ENCODE data around the gene RGS13. TPM values are rescaled to one million over a fixed set of nuclear protein-coding genes. Genes with fewer than 3 reads are reported as not detected.

The RGS13 gene
- total and polyA plus RNA-seq, 10 of the 15 experiments (the other 5 are each of a cell fraction or from before 2014, with no cell fraction given): 0.23 to 16.0 (median 0.36) TPM; not detected in 1

DNA sequence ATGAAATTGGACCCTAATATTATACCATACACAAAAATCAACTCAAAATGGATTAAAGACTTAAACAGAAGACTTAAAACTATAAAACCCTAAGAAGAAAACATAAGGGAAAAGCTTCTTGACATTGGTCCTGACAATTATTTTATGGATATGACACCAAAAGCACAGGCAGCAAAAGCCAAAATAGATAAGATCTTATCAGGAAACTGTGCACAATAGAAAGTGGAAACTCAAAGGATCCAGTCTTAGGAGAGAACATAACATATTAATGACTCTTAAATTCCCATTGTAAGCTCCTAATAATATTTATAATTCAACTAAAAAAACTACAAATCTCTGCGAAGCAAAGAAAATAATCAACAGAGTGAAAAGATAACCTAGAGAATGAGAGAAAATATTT lies 39.8 kb downstream of the RGS13 start:
- SMC1A ChIA-PET (ENCODE audit: uncharacterized antibody, unreplicated experiment): interaction anchor here (0.7 kb wide), 1 partner anchor 15 kb away, joined by 3 read pairs; no protein-coding TSS in a partner anchor
- BruUV-seq (replicated peaks): no TSS peak
- H3K4me3 ChIP-seq: no peak overlapping the region
- H3K79me2 ChIP-seq (ENCODE audit: control insufficient read depth, insufficient read depth, low read length): no peaks in the 10 kb centered on the region
- H3K4me2 ChIP-seq (ENCODE audit: control insufficient read depth, insufficient read depth): no peak overlapping the region
- no peaks in the 10 kb centered on the region for H3K4me1 ChIP-seq (ENCODE audit: control insufficient read depth, insufficient read depth, low read length)
- DNase-seq (ENCODE audit: low read depth, low spot score) (no peak), ATAC-seq (no peak), FAIRE-seq (no peak)
- H4K20me1 ChIP-seq (ENCODE audit: control insufficient read depth, insufficient read depth): no peaks in the 10 kb centered on the region
- H3K9ac ChIP-seq (ENCODE audit: control insufficient read depth, insufficient read depth, low read length): no peak overlapping the region
- no peak overlapping the region for H3K27ac ChIP-seq (ENCODE audit: control insufficient read depth, insufficient read depth)
- TF ChIP-seq RAD21 (IDR thresholded peaks at IDR 0.05; ENCODE audit: insufficient read depth, low read depth, low read length) (no peak), EP300 (IDR thresholded peaks at IDR 0.05; ENCODE audit: borderline replicate concordance in 1 of 2, control insufficient read depth in 1 of 2, low read depth in 2 of 2, low read length in 2 of 2) (no peak), CHD2 (IDR thresholded peaks at IDR 0.05; ENCODE audit: borderline replicate concordance, low read depth, low read length) (no peak)
- no peaks in the 10 kb centered on the region for H3K36me3 ChIP-seq (ENCODE audit: control insufficient read depth in 2 of 2, insufficient read depth in 2 of 2, low read length in 1 of 2)
- H2AFZ ChIP-seq (ENCODE audit: control insufficient read depth, low read depth, low read length): no peak overlapping the region
- H3K27me3 ChIP-seq (replicated peaks in 1 of 2; ENCODE audit: control insufficient read depth in 2 of 2, insufficient read depth in 2 of 2, low read length in 1 of 2): no peaks in the 10 kb centered on the region
- RAD21 ChIA-PET (ENCODE audit: unreplicated experiment): interaction anchor here (0.7 kb wide), 1 partner anchor 66 kb away, joined by 3 read pairs; no protein-coding TSS in a partner anchor
- no peaks in the 10 kb centered on the region for H3K9me3 ChIP-seq (replicated peaks; ENCODE audit: control insufficient read depth, insufficient read depth, low read length)
- CTCF ChIA-PET: no interaction called here
- intact Hi-C loops (cut with micrococcal nuclease; ENCODE audit: unreplicated experiment) (no loop called here), in situ Hi-C loops (cut with MboI) (no loop called here)
- POLR2A ChIA-PET: no interaction called here
- WGBS (ENCODE audit: insufficient coverage, insufficient replicate concordance, low lambda C conversion rate, missing lambda C conversion rate): 67% methylated on average over 1 of the region's 1 CpG

DNA sequence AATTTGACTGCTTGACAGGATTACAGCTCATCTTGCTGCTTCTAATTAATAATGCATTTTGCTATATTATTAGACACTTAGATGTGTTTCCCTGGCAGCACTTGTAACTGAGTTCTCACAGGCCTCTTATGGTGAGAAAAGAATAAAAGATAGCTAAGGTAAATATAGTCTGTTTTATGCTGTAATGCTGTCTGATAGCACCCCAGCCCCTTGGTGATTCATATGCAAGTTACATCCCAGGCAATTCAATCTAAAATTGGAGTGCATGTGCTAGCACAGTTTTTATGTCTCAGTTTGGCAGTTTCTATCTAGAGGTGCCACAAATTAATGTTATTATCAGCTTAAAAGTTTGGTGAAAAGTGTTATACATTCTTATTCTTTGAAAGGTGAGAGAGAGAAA lies 42.2 kb downstream of the RGS13 start:
- H3K27ac ChIP-seq (ENCODE audit: control insufficient read depth, insufficient read depth): no peak overlapping the region
- no peak for TF ChIP-seq ZNF622 (IDR thresholded peaks at IDR 0.05)
- TF ChIP-seq, protein P1, sequence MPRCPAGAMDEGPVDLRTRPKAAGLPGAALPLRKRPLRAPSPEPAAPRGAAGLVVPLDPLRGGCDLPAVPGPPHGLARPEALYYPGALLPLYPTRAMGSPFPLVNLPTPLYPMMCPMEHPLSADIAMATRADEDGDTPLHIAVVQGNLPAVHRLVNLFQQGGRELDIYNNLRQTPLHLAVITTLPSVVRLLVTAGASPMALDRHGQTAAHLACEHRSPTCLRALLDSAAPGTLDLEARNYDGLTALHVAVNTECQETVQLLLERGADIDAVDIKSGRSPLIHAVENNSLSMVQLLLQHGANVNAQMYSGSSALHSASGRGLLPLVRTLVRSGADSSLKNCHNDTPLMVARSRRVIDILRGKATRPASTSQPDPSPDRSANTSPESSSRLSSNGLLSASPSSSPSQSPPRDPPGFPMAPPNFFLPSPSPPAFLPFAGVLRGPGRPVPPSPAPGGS (IDR thresholded peaks at IDR 0.05; ENCODE audit: borderline replicate concordance, insufficient read depth, low read depth, low read length, poor library complexity, severe bottlenecking): no peak
- TF ChIP-seq, protein P2, sequence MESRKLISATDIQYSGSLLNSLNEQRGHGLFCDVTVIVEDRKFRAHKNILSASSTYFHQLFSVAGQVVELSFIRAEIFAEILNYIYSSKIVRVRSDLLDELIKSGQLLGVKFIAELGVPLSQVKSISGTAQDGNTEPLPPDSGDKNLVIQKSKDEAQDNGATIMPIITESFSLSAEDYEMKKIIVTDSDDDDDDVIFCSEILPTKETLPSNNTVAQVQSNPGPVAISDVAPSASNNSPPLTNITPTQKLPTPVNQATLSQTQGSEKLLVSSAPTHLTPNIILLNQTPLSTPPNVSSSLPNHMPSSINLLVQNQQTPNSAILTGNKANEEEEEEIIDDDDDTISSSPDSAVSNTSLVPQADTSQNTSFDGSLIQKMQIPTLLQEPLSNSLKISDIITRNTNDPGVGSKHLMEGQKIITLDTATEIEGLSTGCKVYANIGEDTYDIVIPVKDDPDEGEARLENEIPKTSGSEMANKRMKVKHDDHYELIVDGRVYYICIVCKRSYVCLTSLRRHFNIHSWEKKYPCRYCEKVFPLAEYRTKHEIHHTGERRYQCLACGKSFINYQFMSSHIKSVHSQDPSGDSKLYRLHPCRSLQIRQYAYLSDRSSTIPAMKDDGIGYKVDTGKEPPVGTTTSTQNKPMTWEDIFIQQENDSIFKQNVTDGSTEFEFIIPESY (IDR thresholded peaks at IDR 0.05): no peak
- TF ChIP-seq RAD21 (IDR thresholded peaks at IDR 0.05; ENCODE audit: insufficient read depth, low read depth, low read length): no peak
- TF ChIP-seq MXI1 (IDR thresholded peaks at IDR 0.05; ENCODE audit: low read depth, low read length): no peak
- no peak for TF ChIP-seq EP300 (IDR thresholded peaks at IDR 0.05; ENCODE audit: borderline replicate concordance in 1 of 2, control insufficient read depth in 1 of 2, low read depth in 2 of 2, low read length in 2 of 2)
- TF ChIP-seq, protein P3, sequence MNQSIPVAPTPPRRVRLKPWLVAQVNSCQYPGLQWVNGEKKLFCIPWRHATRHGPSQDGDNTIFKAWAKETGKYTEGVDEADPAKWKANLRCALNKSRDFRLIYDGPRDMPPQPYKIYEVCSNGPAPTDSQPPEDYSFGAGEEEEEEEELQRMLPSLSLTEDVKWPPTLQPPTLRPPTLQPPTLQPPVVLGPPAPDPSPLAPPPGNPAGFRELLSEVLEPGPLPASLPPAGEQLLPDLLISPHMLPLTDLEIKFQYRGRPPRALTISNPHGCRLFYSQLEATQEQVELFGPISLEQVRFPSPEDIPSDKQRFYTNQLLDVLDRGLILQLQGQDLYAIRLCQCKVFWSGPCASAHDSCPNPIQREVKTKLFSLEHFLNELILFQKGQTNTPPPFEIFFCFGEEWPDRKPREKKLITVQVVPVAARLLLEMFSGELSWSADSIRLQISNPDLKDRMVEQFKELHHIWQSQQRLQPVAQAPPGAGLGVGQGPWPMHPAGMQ (IDR thresholded peaks at IDR 0.05; ENCODE audit: borderline replicate concordance): no peak
- TF ChIP-seq GABPA (IDR thresholded peaks at IDR 0.05; ENCODE audit: low read depth): no peak
- no peak for TF ChIP-seq IKZF1 (conservative IDR thresholded peaks at IDR 0.05)
- TF ChIP-seq HDAC6 (IDR thresholded peaks at IDR 0.05; ENCODE audit: unreplicated experiment): no peak
- no peaks in the 10 kb centered on the region for H3K79me2 ChIP-seq (ENCODE audit: control insufficient read depth, insufficient read depth, low read length)
- no peak overlapping the region for H3K4me2 ChIP-seq (ENCODE audit: control insufficient read depth, insufficient read depth)
- no TSS peak for BruUV-seq (replicated peaks)
- H3K9me3 ChIP-seq (replicated peaks; ENCODE audit: control insufficient read depth, insufficient read depth, low read length): no peaks in the 10 kb centered on the region
- in situ Hi-C loops (cut with MboI): no loop called here
- no peaks in the 10 kb centered on the region for H3K27me3 ChIP-seq (replicated peaks in 1 of 2; ENCODE audit: control insufficient read depth in 2 of 2, insufficient read depth in 2 of 2, low read length in 1 of 2)
- ChIA-PET SMC1A (ENCODE audit: uncharacterized antibody, unreplicated experiment) (interaction anchor here (0.6 to 1.4 kb wide), 4 partner anchors 10 to 640 kb away, joined by 3 to 8 read pairs (median 4); no protein-coding TSS in a partner anchor), RAD21 (ENCODE audit: unreplicated experiment) (no interaction called here), CTCF (interaction anchor here (0.7 to 2.4 kb wide), 2 partner anchors 11 to 204 kb away, joined by 4 to 6 read pairs; no protein-coding TSS in a partner anchor), POLR2A (interaction anchor here (0.6 kb wide), 1 partner anchor 373 kb away, joined by 3 read pairs; no protein-coding TSS in a partner anchor)
- no peaks in the 10 kb centered on the region for H3K36me3 ChIP-seq (ENCODE audit: control insufficient read depth in 2 of 2, insufficient read depth in 2 of 2, low read length in 1 of 2)
- no peak overlapping the region for H3K9ac ChIP-seq (ENCODE audit: control insufficient read depth, insufficient read depth, low read length)
- H4K20me1 ChIP-seq (ENCODE audit: control insufficient read depth, insufficient read depth): no peaks in the 10 kb centered on the region
- H2AFZ ChIP-seq (ENCODE audit: control insufficient read depth, low read depth, low read length): no peak overlapping the region
- no peak for FAIRE-seq
- no peaks in the 10 kb centered on the region for H3K4me1 ChIP-seq (ENCODE audit: control insufficient read depth, insufficient read depth, low read length)
- no peak for DNase-seq (ENCODE audit: low read depth, low spot score)
- no peak for ATAC-seq
- intact Hi-C loops (cut with micrococcal nuclease; ENCODE audit: unreplicated experiment): no loop called here
- H3K4me3 ChIP-seq: no peak overlapping the region
